ENCODE data around the gene TTC9C.

Gene TTC9C

GRCh38 chr11:62728171-62728988 is at the start of gene TTC9C:
TSS of gene TTC9C (plus strand) at chr11:62728486. CDS start at chr11:62728849, 363 bp downstream.
- Histone ChIP-seq H3K36me3 (ENCODE audit: low read length) (peaks cover 24% of the 10 kb centered on the region), H3K79me2 (ENCODE audit: insufficient read depth, low read length) (peaks cover 63% of the 10 kb centered on the region), H2AFZ (ENCODE audit: low read depth, low read length, severe bottlenecking) (peak within 1 kb of the TSS; percentile 46), H3K9me2 (replicated peaks; ENCODE audit: insufficient read depth, low read length) (no peaks in the 10 kb centered on the region), H3K27ac (ENCODE audit: low read depth, low read length) (peak within 1 kb of the TSS; percentile 94), H3K9ac (ENCODE audit: low read length) (peak within 1 kb of the TSS; percentile 82), H4K20me1 (ENCODE audit: low read depth, low read length) (peaks cover 22% of the 10 kb centered on the region), H3K4me3 (ENCODE audit: insufficient read depth, low read length, poor library complexity, severe bottlenecking) (peak within 1 kb of the TSS; percentile 77), H3F3A (ENCODE audit: insufficient read depth) (peaks cover 16% of the 10 kb centered on the region), H3K27me3 (ENCODE audit: low read length) (no peaks in the 10 kb centered on the region), H3K9me3 (ENCODE audit: insufficient read depth, low read length) (no peaks in the 10 kb centered on the region), H3K4me2 (ENCODE audit: low read depth, low read length, poor library complexity, severe bottlenecking) (peak within 1 kb of the TSS; percentile 80)
- no peak for TF ChIP-seq EZH2phosphoT487 (conservative IDR thresholded peaks at IDR 0.05; ENCODE audit: low read length)
- TF ChIP-seq, protein P1, sequence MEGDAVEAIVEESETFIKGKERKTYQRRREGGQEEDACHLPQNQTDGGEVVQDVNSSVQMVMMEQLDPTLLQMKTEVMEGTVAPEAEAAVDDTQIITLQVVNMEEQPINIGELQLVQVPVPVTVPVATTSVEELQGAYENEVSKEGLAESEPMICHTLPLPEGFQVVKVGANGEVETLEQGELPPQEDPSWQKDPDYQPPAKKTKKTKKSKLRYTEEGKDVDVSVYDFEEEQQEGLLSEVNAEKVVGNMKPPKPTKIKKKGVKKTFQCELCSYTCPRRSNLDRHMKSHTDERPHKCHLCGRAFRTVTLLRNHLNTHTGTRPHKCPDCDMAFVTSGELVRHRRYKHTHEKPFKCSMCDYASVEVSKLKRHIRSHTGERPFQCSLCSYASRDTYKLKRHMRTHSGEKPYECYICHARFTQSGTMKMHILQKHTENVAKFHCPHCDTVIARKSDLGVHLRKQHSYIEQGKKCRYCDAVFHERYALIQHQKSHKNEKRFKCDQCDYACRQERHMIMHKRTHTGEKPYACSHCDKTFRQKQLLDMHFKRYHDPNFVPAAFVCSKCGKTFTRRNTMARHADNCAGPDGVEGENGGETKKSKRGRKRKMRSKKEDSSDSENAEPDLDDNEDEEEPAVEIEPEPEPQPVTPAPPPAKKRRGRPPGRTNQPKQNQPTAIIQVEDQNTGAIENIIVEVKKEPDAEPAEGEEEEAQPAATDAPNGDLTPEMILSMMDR (IDR thresholded peaks at IDR 0.05; ENCODE audit: insufficient read depth, low read length, poor library complexity, severe bottlenecking), result no peak

DNA sequence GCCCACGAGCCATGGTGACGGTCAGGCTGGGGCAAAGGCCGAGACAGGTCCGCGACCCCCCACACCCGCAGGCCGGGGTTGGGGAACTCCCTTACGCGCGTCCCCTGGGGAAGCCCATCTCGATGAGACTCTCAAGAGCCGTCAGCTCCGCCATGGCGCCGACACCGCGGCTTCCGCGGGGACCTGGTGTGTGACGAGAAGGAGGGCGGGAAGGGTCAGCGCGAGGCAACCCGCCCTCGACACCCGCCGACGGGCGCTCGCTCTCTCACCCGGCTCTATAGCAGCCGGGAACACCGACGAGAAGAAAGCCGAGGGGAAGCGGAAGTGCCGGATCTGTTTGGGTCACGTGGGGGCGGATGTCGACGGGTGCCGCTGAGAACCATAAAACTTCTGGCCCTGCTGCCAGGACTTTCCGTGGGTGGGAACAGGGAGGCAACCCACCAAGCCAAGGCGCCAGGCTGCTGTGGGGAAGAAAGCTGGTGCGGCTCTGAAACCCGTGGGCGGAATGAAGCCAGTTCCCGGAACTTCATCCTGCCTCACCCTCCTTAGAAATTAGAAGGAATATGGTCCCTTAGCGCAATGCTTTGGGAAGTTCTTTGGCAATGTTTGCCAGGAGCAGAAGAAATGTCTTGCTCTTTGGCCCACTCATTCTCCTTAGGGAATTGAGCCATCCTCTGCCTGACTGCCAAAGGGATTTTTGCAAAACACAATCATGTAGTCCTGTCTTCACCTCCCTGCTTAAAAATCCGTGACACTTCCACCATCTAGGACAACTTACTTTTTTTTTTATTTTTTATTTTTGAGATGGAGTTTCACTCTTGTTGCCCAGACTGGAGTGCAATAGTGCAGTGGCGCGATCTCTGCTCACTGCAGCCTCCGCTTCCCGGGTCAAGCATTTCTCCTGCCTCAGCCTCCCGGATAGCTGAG is 49.3 kb upstream of the TTC9C start, which contains the start of gene UBXN1:
UBXN1 (minus strand) TSS at position 304 of the 927 bp plus-strand sequence; CDS start at position 154, 150 bp downstream.
- no peaks in the 10 kb centered on the region for H3K27me3 ChIP-seq (ENCODE audit: low read length)
- H3K9me2 ChIP-seq (replicated peaks; ENCODE audit: insufficient read depth, low read length), result no peaks in the 10 kb centered on the region
- H3K9me3 ChIP-seq (ENCODE audit: insufficient read depth, low read length), result no peaks in the 10 kb centered on the region
- peak within 1 kb of the TSS; percentile 56 for H3K27ac ChIP-seq (ENCODE audit: low read depth, low read length)
- H3K9ac ChIP-seq (ENCODE audit: low read length), result peak within 1 kb of the TSS; percentile 92
- H2AFZ ChIP-seq (ENCODE audit: low read depth, low read length, severe bottlenecking), result peak within 1 kb of the TSS; percentile 57
- no peak for TF ChIP-seq EZH2phosphoT487 (conservative IDR thresholded peaks at IDR 0.05; ENCODE audit: low read length)
- TF ChIP-seq, protein P1 (IDR thresholded peaks at IDR 0.05; ENCODE audit: insufficient read depth, low read length, poor library complexity, severe bottlenecking), result no peak
- no peaks in the 10 kb centered on the region for H3K36me3 ChIP-seq (ENCODE audit: low read length)
- peak within 1 kb of the TSS; percentile 90 for H3K4me3 ChIP-seq (ENCODE audit: insufficient read depth, low read length, poor library complexity, severe bottlenecking)
- H4K20me1 ChIP-seq (ENCODE audit: low read depth, low read length), result no peaks in the 10 kb centered on the region
- peak within 1 kb of the TSS; percentile 64 for H3K4me2 ChIP-seq (ENCODE audit: low read depth, low read length, poor library complexity, severe bottlenecking)
- H3K79me2 ChIP-seq (ENCODE audit: insufficient read depth, low read length), result peaks cover 17% of the 10 kb centered on the region; the same call in 1 of the 2 replicates
- H3F3A ChIP-seq (ENCODE audit: insufficient read depth), result peaks cover 17% of the 10 kb centered on the region

DNA sequence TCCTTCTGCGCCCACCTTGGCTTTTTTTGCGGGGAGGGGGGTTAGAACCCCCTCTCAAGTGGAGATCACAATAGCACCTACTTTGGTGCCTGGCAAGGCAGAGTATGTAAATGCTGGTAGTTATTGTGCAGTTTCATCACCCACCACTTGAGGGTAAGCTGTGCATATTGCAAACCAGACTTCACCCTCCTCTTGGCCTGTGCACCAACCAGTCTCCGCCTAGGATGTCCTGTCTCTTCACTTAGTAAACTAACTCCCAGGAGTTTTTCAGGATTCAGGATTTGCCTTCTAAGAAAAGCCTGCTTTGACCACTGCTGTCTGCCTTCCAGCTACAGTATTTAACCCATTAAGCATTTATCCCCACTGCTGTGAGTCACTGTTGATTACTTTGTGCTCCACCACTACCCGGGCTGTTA is 47.5 kb upstream of the TTC9C start:
- Histone ChIP-seq H3K27me3 (ENCODE audit: low read length) (no peaks in the 10 kb centered on the region), H3K79me2 (ENCODE audit: insufficient read depth, low read length) (peaks cover 12% of the 10 kb centered on the region; the same call in 1 of the 2 replicates), H3F3A (ENCODE audit: insufficient read depth) (peaks cover 13% of the 10 kb centered on the region), H3K36me3 (ENCODE audit: low read length) (no peaks in the 10 kb centered on the region), H3K27ac (ENCODE audit: low read depth, low read length) (peak overlapping the region; percentile 41; the same call in 1 of the 2 replicates), H2AFZ (ENCODE audit: low read depth, low read length, severe bottlenecking) (peak overlapping the region; percentile 92), H3K9me3 (ENCODE audit: insufficient read depth, low read length) (no peaks in the 10 kb centered on the region), H3K9me2 (replicated peaks; ENCODE audit: insufficient read depth, low read length) (no peaks in the 10 kb centered on the region), H3K4me3 (ENCODE audit: insufficient read depth, low read length, poor library complexity, severe bottlenecking) (no peak overlapping the region), H4K20me1 (ENCODE audit: low read depth, low read length) (no peaks in the 10 kb centered on the region), H3K9ac (ENCODE audit: low read length) (no peak overlapping the region), H3K4me2 (ENCODE audit: low read depth, low read length, poor library complexity, severe bottlenecking) (peak overlapping the region; percentile 23)
- no peak for TF ChIP-seq EZH2phosphoT487 (conservative IDR thresholded peaks at IDR 0.05; ENCODE audit: low read length)
- TF ChIP-seq, protein P1 (IDR thresholded peaks at IDR 0.05; ENCODE audit: insufficient read depth, low read length, poor library complexity, severe bottlenecking), result peak; percentile 39
